GM19043 (cell line): ENCODE results near the gene APH1A.
"Not testable (repeated sequence)": the region's sequence is repeated elsewhere in the genome, so short reads cannot be mapped to it uniquely, and the experiment has no call there.

Source experiments
- ATAC-seq: cut with Tn5 transposase; IDR thresholded peaks from one replicate; pipeline ENCODE4 v1.9.1; 2021; ENCODE audit warnings: low read depth; ENCODE audit not compliant: unreplicated experiment

APH1A gene

GRCh38 chr1:150234566-150235293 lies 34.1 kb downstream of the APH1A start:
- ATAC-seq, result peak; percentile 40

GRCh38 chr1:150234309-150234565 lies 34.6 kb downstream of the APH1A start:
- ATAC-seq, result no peak

- no peak for ATAC-seq
Observed at GRCh38 chr1:150233359-150234308, 35.2 kb downstream of the APH1A start.

GRCh38 chr1:150232921-150233320 lies 35.9 kb downstream of the APH1A start:
- not testable (repeated sequence) for ATAC-seq

GRCh38 chr1:150228246-150228645 lies 40.6 kb downstream of the APH1A start:
- not testable (repeated sequence) for ATAC-seq

- ATAC-seq, result no peak
Observed at GRCh38 chr1:150227228-150227627, 41.6 kb downstream of the APH1A start.

GRCh38 chr1:150226486-150226885 lies 42.3 kb downstream of the APH1A start:
- ATAC-seq, result no peak

GRCh38 chr1:150225546-150225945 lies 43.3 kb downstream of the APH1A start:
- ATAC-seq, result no peak

- no peak for ATAC-seq
Observed at GRCh38 chr1:150224983-150225382, 43.8 kb downstream of the APH1A start.

- no peak for ATAC-seq
Observed at GRCh38 chr1:150221552-150221951, 47.3 kb downstream of the APH1A start.

GRCh38 chr1:150215855-150216254 lies 53.0 kb downstream of the APH1A start:
- not testable (repeated sequence) for ATAC-seq
